ENCODE data around the gene RIPK1.

DNA sequence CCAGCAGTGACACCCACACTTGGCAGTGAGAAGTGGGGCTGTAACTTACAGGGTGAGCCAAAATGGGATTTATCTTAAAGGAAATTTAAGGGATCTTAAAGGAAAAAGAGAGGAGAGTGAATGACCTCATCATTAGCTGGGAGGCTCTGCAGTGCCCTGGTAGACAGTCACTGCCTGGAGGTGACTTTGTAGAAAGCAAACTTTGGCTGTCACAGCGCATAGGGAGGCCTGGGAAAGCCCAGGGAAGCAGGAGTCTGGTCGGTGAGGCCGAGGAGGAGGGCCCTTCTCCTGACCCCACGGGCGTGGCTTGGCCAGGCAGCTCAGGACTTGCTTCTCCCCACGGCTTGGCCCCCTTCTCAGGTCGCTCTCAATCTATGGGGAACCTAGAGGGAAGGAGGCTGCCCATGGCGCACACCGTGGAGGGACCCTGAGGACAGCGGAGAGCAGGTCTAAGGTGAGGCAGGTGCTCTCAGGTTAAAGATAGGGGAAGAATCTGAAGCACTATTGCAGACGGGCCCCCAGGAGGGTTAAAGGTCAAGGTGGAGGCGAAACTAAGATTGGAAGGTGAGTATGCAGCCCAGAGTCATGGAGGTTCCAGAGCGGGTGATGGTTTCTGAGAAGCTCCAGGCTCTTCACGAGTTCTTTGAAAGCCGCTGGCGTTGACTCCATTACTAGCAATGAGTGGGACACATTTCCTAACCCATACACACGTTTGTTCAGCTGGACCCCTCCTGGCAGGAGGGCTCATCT, 15.6 kb upstream of the RIPK1 start:
- TF ChIP-seq, protein P1, sequence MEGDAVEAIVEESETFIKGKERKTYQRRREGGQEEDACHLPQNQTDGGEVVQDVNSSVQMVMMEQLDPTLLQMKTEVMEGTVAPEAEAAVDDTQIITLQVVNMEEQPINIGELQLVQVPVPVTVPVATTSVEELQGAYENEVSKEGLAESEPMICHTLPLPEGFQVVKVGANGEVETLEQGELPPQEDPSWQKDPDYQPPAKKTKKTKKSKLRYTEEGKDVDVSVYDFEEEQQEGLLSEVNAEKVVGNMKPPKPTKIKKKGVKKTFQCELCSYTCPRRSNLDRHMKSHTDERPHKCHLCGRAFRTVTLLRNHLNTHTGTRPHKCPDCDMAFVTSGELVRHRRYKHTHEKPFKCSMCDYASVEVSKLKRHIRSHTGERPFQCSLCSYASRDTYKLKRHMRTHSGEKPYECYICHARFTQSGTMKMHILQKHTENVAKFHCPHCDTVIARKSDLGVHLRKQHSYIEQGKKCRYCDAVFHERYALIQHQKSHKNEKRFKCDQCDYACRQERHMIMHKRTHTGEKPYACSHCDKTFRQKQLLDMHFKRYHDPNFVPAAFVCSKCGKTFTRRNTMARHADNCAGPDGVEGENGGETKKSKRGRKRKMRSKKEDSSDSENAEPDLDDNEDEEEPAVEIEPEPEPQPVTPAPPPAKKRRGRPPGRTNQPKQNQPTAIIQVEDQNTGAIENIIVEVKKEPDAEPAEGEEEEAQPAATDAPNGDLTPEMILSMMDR (IDR thresholded peaks at IDR 0.05; ENCODE audit: insufficient read depth, low read length), result no peak
- TF ChIP-seq POLR2AphosphoS5 (IDR thresholded peaks at IDR 0.05; ENCODE audit: low read depth), result no peak
- TF ChIP-seq, protein P2, sequence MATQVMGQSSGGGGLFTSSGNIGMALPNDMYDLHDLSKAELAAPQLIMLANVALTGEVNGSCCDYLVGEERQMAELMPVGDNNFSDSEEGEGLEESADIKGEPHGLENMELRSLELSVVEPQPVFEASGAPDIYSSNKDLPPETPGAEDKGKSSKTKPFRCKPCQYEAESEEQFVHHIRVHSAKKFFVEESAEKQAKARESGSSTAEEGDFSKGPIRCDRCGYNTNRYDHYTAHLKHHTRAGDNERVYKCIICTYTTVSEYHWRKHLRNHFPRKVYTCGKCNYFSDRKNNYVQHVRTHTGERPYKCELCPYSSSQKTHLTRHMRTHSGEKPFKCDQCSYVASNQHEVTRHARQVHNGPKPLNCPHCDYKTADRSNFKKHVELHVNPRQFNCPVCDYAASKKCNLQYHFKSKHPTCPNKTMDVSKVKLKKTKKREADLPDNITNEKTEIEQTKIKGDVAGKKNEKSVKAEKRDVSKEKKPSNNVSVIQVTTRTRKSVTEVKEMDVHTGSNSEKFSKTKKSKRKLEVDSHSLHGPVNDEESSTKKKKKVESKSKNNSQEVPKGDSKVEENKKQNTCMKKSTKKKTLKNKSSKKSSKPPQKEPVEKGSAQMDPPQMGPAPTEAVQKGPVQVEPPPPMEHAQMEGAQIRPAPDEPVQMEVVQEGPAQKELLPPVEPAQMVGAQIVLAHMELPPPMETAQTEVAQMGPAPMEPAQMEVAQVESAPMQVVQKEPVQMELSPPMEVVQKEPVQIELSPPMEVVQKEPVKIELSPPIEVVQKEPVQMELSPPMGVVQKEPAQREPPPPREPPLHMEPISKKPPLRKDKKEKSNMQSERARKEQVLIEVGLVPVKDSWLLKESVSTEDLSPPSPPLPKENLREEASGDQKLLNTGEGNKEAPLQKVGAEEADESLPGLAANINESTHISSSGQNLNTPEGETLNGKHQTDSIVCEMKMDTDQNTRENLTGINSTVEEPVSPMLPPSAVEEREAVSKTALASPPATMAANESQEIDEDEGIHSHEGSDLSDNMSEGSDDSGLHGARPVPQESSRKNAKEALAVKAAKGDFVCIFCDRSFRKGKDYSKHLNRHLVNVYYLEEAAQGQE (IDR thresholded peaks at IDR 0.05; ENCODE audit: insufficient replicate concordance, low read depth), result no peak
- no peak for TF ChIP-seq GABPA (IDR thresholded peaks at IDR 0.05; ENCODE audit: low read depth)
